H1 (cell line): ENCODE measurements around the gene MTX1. TPM values are rescaled to one million over a fixed set of nuclear protein-coding genes. Genes with fewer than 3 reads are reported as not detected.

Experiments used
- CTCF ChIA-PET: fragments of 300-600 bp; sonication (Branson Sonifier 250); formaldehyde crosslinking; loops from one replicate; lab custom pipeline; 2021; ENCODE audit not compliant: partially characterized antibody; lab: Charles Lee
- POLR2A ChIA-PET: fragments of 300-600 bp; sonication (Branson Sonifier 250); formaldehyde crosslinking; loops from one replicate; lab custom pipeline; 2021; ENCODE audit warnings: inconsistent platforms; ENCODE audit not compliant: partially characterized antibody; lab: Charles Lee
- DNase-seq, 2 experiments: peaks; one replicate each; pipeline versions ENCODE4 v3.0.0 to v3.0.0-alpha.2; 2010 to 2022; ENCODE audit warnings: low spot score in 2 of 2, low read depth in 1 of 2, mixed read lengths in 1 of 2
- FAIRE-seq: peaks from 2 replicates; lab custom pipeline; 2011; peaks lifted over from hg19 to GRCh38; lab: Jason Lieb, UNC
- H2AFZ ChIP-seq: 2 replicates; pipeline ENCODE4 v1.8.1; 2012; ENCODE audit warnings: low read length, inconsistent platforms
- H2AK5ac ChIP-seq: 2 replicates; pipeline ENCODE4 v1.6.1; 2013; ENCODE audit warnings: low read depth, low read length
- H2BK120ac ChIP-seq: replicated peaks from 2 replicates; pipeline ENCODE3; 2013; ENCODE audit warnings: low read depth, low read length, inconsistent platforms
- H2BK12ac ChIP-seq: 2 replicates; pipeline ENCODE4 v1.6.1; 2013; ENCODE audit warnings: low read depth, low read length
- H2BK15ac ChIP-seq: 2 replicates; pipeline ENCODE4 v1.6.1; 2013; ENCODE audit warnings: low read length
- H2BK20ac ChIP-seq: 2 replicates; pipeline ENCODE4 v1.6.1; 2013; ENCODE audit warnings: low read length
- H2BK5ac ChIP-seq: 2 replicates; pipeline ENCODE4 v1.6.1; 2013; ENCODE audit warnings: low read depth, low read length
- H3K14ac ChIP-seq: 2 replicates; pipeline ENCODE4 v1.6.1; 2013; ENCODE audit warnings: inconsistent platforms; ENCODE audit not compliant: insufficient read length
- H3K18ac ChIP-seq: 2 replicates; pipeline ENCODE4 v1.6.1; 2013; ENCODE audit warnings: low read length; ENCODE audit errors: extremely low read depth
- H3K23ac ChIP-seq: 2 replicates; pipeline ENCODE4 v1.6.1; 2013; ENCODE audit warnings: inconsistent platforms; ENCODE audit not compliant: insufficient read length
- H3K23me2 ChIP-seq: 2 replicates; pipeline ENCODE4 v1.6.1; 2013; ENCODE audit warnings: low read depth, low read length
- H3K27ac ChIP-seq: 2 replicates; pipeline ENCODE4 v1.6.1; 2011; ENCODE audit warnings: low read depth, low read length, inconsistent platforms
- H3K27me3 ChIP-seq, 4 experiments: replicated peaks in 1 of 4; 1 replicate in 1 of 4; 2 replicates in 3 of 4; pipeline versions ENCODE4 v1.6.1 to v1.8.1; 2011 to 2013; ENCODE audit warnings: low read length in 3 of 4, mild to moderate bottlenecking in 3 of 4, inconsistent platforms in 2 of 4, mixed read lengths in 2 of 4, moderate library complexity in 1 of 4; ENCODE audit not compliant: control insufficient read depth in 3 of 4, insufficient read depth in 3 of 4; ENCODE audit errors: extremely low read depth in 1 of 4
- H3K36me3 ChIP-seq, 4 experiments: 2 replicates each; pipeline versions ENCODE4 v1.6.1 to v1.8.1; 2011 to 2013; ENCODE audit warnings: mild to moderate bottlenecking in 4 of 4, low read length in 3 of 4, moderate library complexity in 2 of 4, control low read depth in 1 of 4, inconsistent platforms in 1 of 4; ENCODE audit not compliant: insufficient read depth in 4 of 4, control insufficient read depth in 2 of 4
- H3K4ac ChIP-seq: replicated peaks from 2 replicates; pipeline ENCODE3; 2013; ENCODE audit warnings: low read length, low read depth, mixed read lengths, inconsistent platforms; ENCODE audit not compliant: insufficient read length
- H3K4me1 ChIP-seq, 4 experiments: replicated peaks in 1 of 4; 1 replicate in 1 of 4; 2 replicates in 3 of 4; pipeline versions ENCODE4 v1.6.1 to v1.8.1; 2011 to 2013; ENCODE audit warnings: low read length in 3 of 4, inconsistent platforms in 2 of 4, mixed read lengths in 1 of 4; ENCODE audit not compliant: insufficient read depth in 4 of 4, control insufficient read depth in 3 of 4
- H3K4me2 ChIP-seq, 2 experiments: 2 replicates each; pipeline versions ENCODE4 v1.6.1 to v1.8.1; 2011 to 2013; ENCODE audit warnings: low read depth in 2 of 2, low read length in 2 of 2, control low read depth in 1 of 2, inconsistent platforms in 1 of 2, mild to moderate bottlenecking in 1 of 2; ENCODE audit not compliant: insufficient read depth in 1 of 2
- H3K4me3 ChIP-seq, 4 experiments: fragments of 200-600, 300-600 bp in 1 of 4; sonication (generic), shearing (Covaris generic), sonication (Bioruptor Twin) in 1 of 4; 2 replicates each; pipeline versions ENCODE4 v1.5.1 to v1.8.1; 2011 to 2016; ENCODE audit warnings: low read length in 4 of 4, low read depth in 3 of 4, control low read depth in 2 of 4, inconsistent platforms in 2 of 4, mild to moderate bottlenecking in 2 of 4, mixed read lengths in 1 of 4, moderate library complexity in 1 of 4; ENCODE audit not compliant: insufficient read depth in 2 of 4; ENCODE audit errors: extremely low read depth in 1 of 4
- H3K56ac ChIP-seq: replicated peaks from 2 replicates; pipeline ENCODE3; 2013; ENCODE audit warnings: low read depth, mild to moderate bottlenecking, mixed read lengths, low read length, inconsistent platforms; ENCODE audit not compliant: insufficient read length
- H3K79me1 ChIP-seq: 2 replicates; pipeline ENCODE4 v1.6.1; 2013; ENCODE audit warnings: low read depth, low read length, control low read depth
- H3K79me2 ChIP-seq, 2 experiments: 2 replicates each; pipeline versions ENCODE4 v1.6.1 to v1.8.1; 2012 to 2013; ENCODE audit warnings: low read length in 2 of 2, mild to moderate bottlenecking in 2 of 2, inconsistent platforms in 1 of 2; ENCODE audit not compliant: insufficient read depth in 2 of 2, control insufficient read depth in 1 of 2
- H3K9ac ChIP-seq, 4 experiments: replicated peaks in 1 of 4; 1 replicate in 1 of 4; 2 replicates in 3 of 4; pipeline versions ENCODE4 v1.6.1 to v1.8.1; 2011 to 2013; ENCODE audit warnings: low read depth in 3 of 4, low read length in 3 of 4, control low read depth in 2 of 4, mild to moderate bottlenecking in 2 of 4, moderate library complexity in 2 of 4, inconsistent platforms in 1 of 4; ENCODE audit errors: extremely low read depth in 1 of 4
- H3K9me3 ChIP-seq, 2 experiments: 2 replicates each; pipeline versions ENCODE4 v1.6.1 to v1.8.1; 2012 to 2013; ENCODE audit warnings: mild to moderate bottlenecking in 2 of 2, moderate library complexity in 2 of 2, control low read depth in 1 of 2, inconsistent platforms in 1 of 2, low read depth in 1 of 2, low read length in 1 of 2, mixed read lengths in 1 of 2; ENCODE audit not compliant: insufficient read depth in 2 of 2
- H4K20me1 ChIP-seq, 2 experiments: replicated peaks in 1 of 2; 2 replicates each; pipeline versions ENCODE3 to v1.8.1; 2011 to 2013; ENCODE audit warnings: inconsistent platforms in 2 of 2, low read length in 2 of 2, mild to moderate bottlenecking in 1 of 2; ENCODE audit not compliant: insufficient read depth in 2 of 2, control insufficient read depth in 1 of 2
- H4K5ac ChIP-seq: 2 replicates; pipeline ENCODE4 v1.6.1; 2013; ENCODE audit warnings: low read length, low read depth, mixed read lengths, inconsistent platforms; ENCODE audit not compliant: insufficient read length
- H4K8ac ChIP-seq: 2 replicates; pipeline ENCODE4 v1.8.0; 2013; ENCODE audit warnings: mild to moderate bottlenecking, moderate library complexity, low read length, inconsistent platforms; ENCODE audit not compliant: insufficient read depth; ENCODE audit errors: extremely low read depth
- H4K91ac ChIP-seq: replicated peaks from 2 replicates; pipeline ENCODE3; 2013; ENCODE audit warnings: low read length, mixed read lengths, inconsistent platforms; ENCODE audit not compliant: insufficient read length
- BACH1 ChIP-seq: IDR thresholded peaks from 2 replicates; pipeline ENCODE4 v1.6.1; 2012; ENCODE audit warnings: low read length, improper control_type of control experiment
- POLR2A ChIP-seq, 2 experiments: IDR thresholded peaks; 1 replicate in 1 of 2; 2 replicates in 1 of 2; pipeline ENCODE4 v1.6.1; 2011; ENCODE audit warnings: low read depth in 2 of 2, low read length in 2 of 2, mild to moderate bottlenecking in 2 of 2; ENCODE audit errors: control extremely low read depth in 1 of 2
- POLR2AphosphoS5 ChIP-seq: IDR thresholded peaks from 2 replicates; pipeline ENCODE4 v1.6.1; 2011; ENCODE audit warnings: low read depth, low read length
- RNF2 ChIP-seq: fragments of 200-900, 300-1000 bp; sonication (generic); IDR thresholded peaks from 2 replicates; pipeline ENCODE4 v1.7.1; 2016; ENCODE audit warnings: borderline replicate concordance, low read depth, mild to moderate bottlenecking, antibody characterized with exemption, low read length; ENCODE audit not compliant: poor library complexity, severe bottlenecking; ENCODE audit errors: missing control alignments
- SAP30 ChIP-seq: fragments of 300-600 bp; sonication (generic); IDR thresholded peaks from 2 replicates; pipeline ENCODE4 v1.7.1; 2012; ENCODE audit warnings: low read length, moderate library complexity, mild to moderate bottlenecking, inconsistent platforms; ENCODE audit not compliant: insufficient read depth, insufficient replicate concordance
- TAF7 ChIP-seq: optimal IDR thresholded peaks from 2 replicates; pipeline ENCODE3; 2011; ENCODE audit warnings: low read depth, mild to moderate bottlenecking, inconsistent platforms, low read length, moderate library complexity, borderline replicate concordance
- WGBS, 2 experiments: shearing (Covaris generic) in 1 of 2; methylation state at CpG; one replicate each; pipeline versions ENCODE4 v1.1.6 to v1.1.7; 2013 to 2015; ENCODE audit warnings: low lambda C conversion rate in 2 of 2, mixed read lengths in 2 of 2, inconsistent platforms in 1 of 2, low coverage in 1 of 2, missing lambda C conversion rate in 1 of 2; ENCODE audit not compliant: insufficient replicate concordance in 2 of 2, insufficient coverage in 1 of 2, insufficient read length in 1 of 2; ENCODE audit errors: extremely low coverage in 1 of 2, missing lambda C conversion rate in 1 of 2; 5-methylcytosine and 5-hydroxymethylcytosine counted together
- polyA plus RNA-seq, 7 experiments: library from polyadenylated mRNA; depleted of rRNA in 3 of 7; stranded (reverse) in 5 of 7; unstranded in 2 of 7; fragments of >200 nt in 5 of 7; fragments of 200-250 nt in 2 of 7; gene quantifications; 1 replicate in 5 of 7; 2 replicates in 1 of 7; 4 replicates in 1 of 7; pipeline versions ENCODE4 v1.2.1 to v1.2.3, GENCODE V29; 2011 to 2013; ENCODE audit warnings: missing spikeins in 2 of 7, mixed read lengths in 2 of 7
- total RNA-seq: library from RNA; stranded (reverse); fragmentation: NEBNext Ultra II Directional; extraction: Animal tissue kit (Norgen Biotek cat#: 25700); gene quantifications from 2 replicates; pipeline ENCODE4 v1.2.1, GENCODE V29; 2021

MTX1 gene
- total and polyA plus RNA-seq, 2 of the 8 experiments (the other 6 are each of a cell fraction or from before 2014, with no cell fraction given) = 47.9 to 131 TPM

DNA sequence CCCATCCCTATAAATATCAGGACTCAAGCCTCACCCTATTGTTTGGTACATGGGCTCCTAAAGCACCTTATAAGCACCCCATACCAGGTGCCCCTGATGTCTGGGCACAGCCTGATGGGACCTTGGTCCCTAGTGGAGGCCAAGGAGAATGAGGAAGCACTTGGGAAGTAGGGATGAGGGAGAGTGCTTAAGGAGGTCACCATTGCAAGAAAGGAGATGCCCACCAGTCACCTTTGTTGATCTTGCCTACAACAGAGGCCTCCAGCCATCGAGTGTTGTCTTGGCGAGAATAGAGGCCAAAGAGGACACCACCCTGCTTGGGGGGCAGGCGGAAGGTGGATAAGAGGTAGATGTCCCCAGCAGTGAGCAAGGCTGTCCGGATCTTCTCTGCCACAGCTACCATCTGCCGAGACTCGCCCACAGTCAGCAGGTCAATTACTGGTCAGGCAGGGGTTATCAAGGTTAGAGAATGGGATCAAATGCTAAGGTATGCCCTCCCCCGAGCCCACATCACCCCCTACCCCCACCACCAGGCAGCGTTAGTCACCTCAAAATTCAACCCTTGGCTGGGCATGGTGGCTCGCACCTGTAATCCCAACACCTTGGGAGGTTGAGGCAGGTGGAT lies 2.4 kb upstream of the MTX1 start:
- no peak overlapping the region for H3K18ac ChIP-seq
- 84% methylated on average over 9 of the region's 9 CpGs; no CpG with 5 or more reads in 1 of the 2 experiments for WGBS, 2 experiments

More for the DNA sequence above, 2.4 kb upstream of the MTX1 start:
- Histone ChIP-seq H3K27me3 (peaks cover 0 to 3% (median 0%) of the 10 kb centered on the region in 4 experiments; a peak in 2 of 7 replicates), H3K56ac (no peak overlapping the region), H3K4me1 (peaks cover 3 to 20% (median 12%) of the 10 kb centered on the region in 4 experiments), H3K79me1 (no peaks in the 10 kb centered on the region), H3K36me3 (peaks cover 10 to 35% (median 23%) of the 10 kb centered on the region in 4 experiments), H2BK120ac (no peak overlapping the region), H2AK5ac (no peak overlapping the region), H3K23me2 (peaks cover 17% of the 10 kb centered on the region), H2AFZ (no peak overlapping the region), H3K4me2 (no peak overlapping the region; a peak in 1 of 4 replicates), H3K27ac (no peak overlapping the region), H3K4ac (no peak overlapping the region), H3K4me3 (no peak overlapping the region), H4K8ac (no peak overlapping the region), H3K23ac (no peak overlapping the region), H2BK20ac (no peak overlapping the region), H3K9me3 (no peaks in the 10 kb centered on the region), H3K79me2 (no peaks in the 10 kb centered on the region), H4K20me1 (peaks cover 8 to 17% of the 10 kb centered on the region in 2 experiments), H4K5ac (no peak overlapping the region), H3K9ac (no peak overlapping the region), H3K14ac (no peak overlapping the region), H4K91ac (no peak overlapping the region), H2BK5ac (no peak overlapping the region), H2BK15ac (no peak overlapping the region), H2BK12ac (no peak overlapping the region)
- ChIA-PET POLR2A (interaction anchor here (0.9 to 19.4 kb wide), 12 partner anchors 9 to 121 kb away, joined by 3 to 512 read pairs (median 7); partner anchors contain the start of genes ENTREP3, KRTCAP2, SCAMP3 and TRIM46), CTCF (interaction anchor here (0.6 to 5.7 kb wide), 7 partner anchors 8 to 55 kb away, joined by 3 to 62 read pairs (median 16); partner anchors contain the start of gene SCAMP3)
- FAIRE-seq (no peak), DNase-seq (peak in 1 of 2 experiments; percentile 52)
- TF ChIP-seq POLR2A (IDR thresholded peaks at IDR 0.05; ENCODE audit: control extremely low read depth in 1 of 2, low read depth in 2 of 2, low read length in 2 of 2) (peak in 1 of 2 experiments; percentile 40; a peak in 1 of 3 replicates), POLR2AphosphoS5 (peak; percentile 71), TAF7 (peak; percentile 21), RNF2 (no peak), BACH1 (no peak), SAP30 (no peak)
